Measurements from ENCODE around the gene CRIP3. TPM values are rescaled to one million over a fixed set of nuclear protein-coding genes. Genes with fewer than 3 reads are reported as not detected.

CRIP3 gene
- total and polyA plus RNA-seq, 2 of the 13 experiments (the other 11 are each of a cell fraction or from before 2014, with no cell fraction given): 6.3 to 9.3 TPM

DNA sequence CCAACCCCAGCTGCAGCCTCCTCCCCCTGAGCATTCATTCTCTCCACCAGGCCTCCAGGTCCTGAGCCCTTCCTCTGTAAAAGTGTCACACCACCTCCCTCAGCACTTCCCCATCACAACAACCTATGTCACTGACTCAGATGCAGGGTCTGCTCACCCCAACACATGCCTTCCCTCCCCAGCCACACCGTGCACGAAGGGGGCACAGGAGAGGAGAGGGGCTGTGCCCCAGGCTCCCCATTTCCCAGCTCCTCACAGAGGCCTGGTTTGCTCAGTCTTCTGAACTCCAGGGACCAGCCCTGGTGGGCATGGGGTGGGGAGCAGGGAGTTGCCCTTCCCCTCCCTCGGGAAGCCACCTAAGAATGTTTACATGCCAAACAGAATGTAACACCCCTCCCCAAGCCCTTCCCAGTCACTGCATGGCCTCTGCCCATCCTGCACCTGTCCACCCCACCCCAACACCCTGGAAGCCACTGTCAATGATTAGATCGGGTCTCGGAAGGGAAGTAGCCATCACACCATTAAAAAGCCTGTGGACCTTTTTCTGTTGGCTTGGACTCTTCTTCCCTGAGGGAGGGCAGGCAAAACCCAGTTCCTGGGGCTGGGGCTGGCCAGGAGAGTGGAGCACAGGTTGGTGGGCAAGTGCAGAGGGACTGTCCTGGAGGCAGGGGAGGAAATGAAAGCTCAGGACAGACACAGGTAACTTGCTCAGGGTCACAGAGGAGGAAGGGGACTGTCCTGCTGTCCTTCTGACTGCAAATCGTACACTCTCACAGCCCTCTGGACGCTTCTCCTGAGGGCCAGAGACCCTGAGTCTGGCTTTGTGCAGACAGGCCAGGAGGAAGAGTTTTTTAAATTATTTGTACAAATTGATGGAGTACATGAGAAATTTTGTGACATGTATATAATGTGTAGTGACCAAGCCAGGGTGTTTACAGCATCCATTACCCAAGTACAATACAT, 20.6 kb downstream of the CRIP3 start (continued):
- TF ChIP-seq ZNF207 (IDR thresholded peaks at IDR 0.05; ENCODE audit: borderline replicate concordance) (no peak), ETV6 (CRISPR knock-in tag; conservative IDR thresholded peaks at IDR 0.05) (no peak), ZNF567 (CRISPR knock-in tag; IDR thresholded peaks at IDR 0.05; ENCODE audit: borderline replicate concordance) (no peak; the same call in 1 of the 2 replicates), YEATS4 (CRISPR knock-in tag; IDR thresholded peaks at IDR 0.05; ENCODE audit: borderline replicate concordance) (no peak), ZNF430 (CRISPR knock-in tag; IDR thresholded peaks at IDR 0.05) (no peak), HOXA7 (CRISPR knock-in tag; IDR thresholded peaks at IDR 0.05) (no peak), ZC3H13 (CRISPR knock-in tag; IDR thresholded peaks at IDR 0.05) (no peak; the same call in 1 of the 2 replicates), ZNF709 (CRISPR knock-in tag; IDR thresholded peaks at IDR 0.05) (no peak), ZIK1 (CRISPR knock-in tag; IDR thresholded peaks at IDR 0.05; ENCODE audit: borderline replicate concordance, low read depth) (no peak), ZNF790 (CRISPR knock-in tag; IDR thresholded peaks at IDR 0.05; ENCODE audit: borderline replicate concordance) (no peak), ZNF546 (CRISPR knock-in tag; conservative IDR thresholded peaks at IDR 0.05) (no peak), POLR2AphosphoS2 (IDR thresholded peaks at IDR 0.05; ENCODE audit: low read depth, low read length) (no peak), SIX4 (CRISPR knock-in tag; IDR thresholded peaks at IDR 0.05) (no peak), MAF1 (CRISPR knock-in tag; IDR thresholded peaks at IDR 0.05; ENCODE audit: borderline replicate concordance) (no peak), CENPX (CRISPR knock-in tag; IDR thresholded peaks at IDR 0.05) (no peak), HMGXB3 (CRISPR knock-in tag; IDR thresholded peaks at IDR 0.05; ENCODE audit: borderline replicate concordance) (no peak), CHCHD3 (CRISPR knock-in tag; IDR thresholded peaks at IDR 0.05) (no peak), POLR2A (IDR thresholded peaks at IDR 0.05; ENCODE audit: insufficient read depth in 1 of 2, low read depth in 2 of 2, low read length in 2 of 2) (no peak), NCOA5 (CRISPR knock-in tag; IDR thresholded peaks at IDR 0.05) (no peak)
- TF ChIP-seq, protein P1, sequence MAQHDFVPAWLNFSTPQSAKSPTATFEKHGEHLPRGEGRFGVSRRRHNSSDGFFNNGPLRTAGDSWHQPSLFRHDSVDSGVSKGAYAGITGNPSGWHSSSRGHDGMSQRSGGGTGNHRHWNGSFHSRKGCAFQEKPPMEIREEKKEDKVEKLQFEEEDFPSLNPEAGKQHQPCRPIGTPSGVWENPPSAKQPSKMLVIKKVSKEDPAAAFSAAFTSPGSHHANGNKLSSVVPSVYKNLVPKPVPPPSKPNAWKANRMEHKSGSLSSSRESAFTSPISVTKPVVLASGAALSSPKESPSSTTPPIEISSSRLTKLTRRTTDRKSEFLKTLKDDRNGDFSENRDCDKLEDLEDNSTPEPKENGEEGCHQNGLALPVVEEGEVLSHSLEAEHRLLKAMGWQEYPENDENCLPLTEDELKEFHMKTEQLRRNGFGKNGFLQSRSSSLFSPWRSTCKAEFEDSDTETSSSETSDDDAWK (CRISPR knock-in tag; IDR thresholded peaks at IDR 0.05): no peak
- TF ChIP-seq, protein P2, sequence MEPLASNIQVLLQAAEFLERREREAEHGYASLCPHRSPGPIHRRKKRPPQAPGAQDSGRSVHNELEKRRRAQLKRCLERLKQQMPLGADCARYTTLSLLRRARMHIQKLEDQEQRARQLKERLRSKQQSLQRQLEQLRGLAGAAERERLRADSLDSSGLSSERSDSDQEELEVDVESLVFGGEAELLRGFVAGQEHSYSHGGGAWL (CRISPR knock-in tag; IDR thresholded peaks at IDR 0.05): no peak
- TF ChIP-seq, protein P3, sequence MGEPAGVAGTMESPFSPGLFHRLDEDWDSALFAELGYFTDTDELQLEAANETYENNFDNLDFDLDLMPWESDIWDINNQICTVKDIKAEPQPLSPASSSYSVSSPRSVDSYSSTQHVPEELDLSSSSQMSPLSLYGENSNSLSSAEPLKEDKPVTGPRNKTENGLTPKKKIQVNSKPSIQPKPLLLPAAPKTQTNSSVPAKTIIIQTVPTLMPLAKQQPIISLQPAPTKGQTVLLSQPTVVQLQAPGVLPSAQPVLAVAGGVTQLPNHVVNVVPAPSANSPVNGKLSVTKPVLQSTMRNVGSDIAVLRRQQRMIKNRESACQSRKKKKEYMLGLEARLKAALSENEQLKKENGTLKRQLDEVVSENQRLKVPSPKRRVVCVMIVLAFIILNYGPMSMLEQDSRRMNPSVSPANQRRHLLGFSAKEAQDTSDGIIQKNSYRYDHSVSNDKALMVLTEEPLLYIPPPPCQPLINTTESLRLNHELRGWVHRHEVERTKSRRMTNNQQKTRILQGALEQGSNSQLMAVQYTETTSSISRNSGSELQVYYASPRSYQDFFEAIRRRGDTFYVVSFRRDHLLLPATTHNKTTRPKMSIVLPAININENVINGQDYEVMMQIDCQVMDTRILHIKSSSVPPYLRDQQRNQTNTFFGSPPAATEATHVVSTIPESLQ (CRISPR knock-in tag; conservative IDR thresholded peaks at IDR 0.05): no peak
